GM21360 (cell line): Measurements from ENCODE around the gene NOP14.
A peak's percentile ranks its signal among the peaks of the same experiment; 100 is the strongest.
"Not testable (repeated sequence)": the region's sequence is repeated elsewhere in the genome, so short reads cannot be mapped to it uniquely, and the experiment has no call there.

Source experiments
- ATAC-seq: cut with Tn5 transposase; IDR thresholded peaks from one replicate; pipeline ENCODE4 v1.9.1; 2021; ENCODE audit warnings: mild to moderate bottlenecking, moderate library complexity; ENCODE audit not compliant: unreplicated experiment

Gene NOP14

GRCh38 chr4:2963175-2963965, at the start of gene NOP14, which contains the start of gene GRK4:
Gene NOP14 (minus strand): TSS chr4:2963406. CDS start chr4:2963319, 87 bp downstream.
Gene GRK4 (plus strand): TSS chr4:2963571. CDS start chr4:2964071, 500 bp downstream.
- ATAC-seq: peak; percentile 83

GRCh38 chr4:3011456-3012220, 48.4 kb upstream of the NOP14 start:
- no peak for ATAC-seq

GRCh38 chr4:3010998-3011397, 47.8 kb upstream of the NOP14 start:
- no peak for ATAC-seq

- no peak for ATAC-seq
Observed at GRCh38 chr4:3010577-3010976, 47.4 kb upstream of the NOP14 start.

GRCh38 chr4:3009422-3009821, 46.2 kb upstream of the NOP14 start:
- ATAC-seq: no peak

- ATAC-seq: no peak
Observed at GRCh38 chr4:3007724-3008123, 44.5 kb upstream of the NOP14 start.

- no peak for ATAC-seq
Observed at GRCh38 chr4:2996415-2996814, 33.2 kb upstream of the NOP14 start.

GRCh38 chr4:2995546-2996265, 32.5 kb upstream of the NOP14 start:
- no peak for ATAC-seq

GRCh38 chr4:2994917-2995316, 31.7 kb upstream of the NOP14 start:
- no peak for ATAC-seq

- no peak for ATAC-seq
Observed at GRCh38 chr4:2991243-2991642, 28.0 kb upstream of the NOP14 start.

GRCh38 chr4:2983715-2984114, 20.5 kb upstream of the NOP14 start:
- ATAC-seq: not testable (repeated sequence)

GRCh38 chr4:2982012-2982411, 18.8 kb upstream of the NOP14 start:
- ATAC-seq: no peak

- ATAC-seq: no peak
Observed at GRCh38 chr4:2981256-2981819, 18.1 kb upstream of the NOP14 start.

GRCh38 chr4:2977211-2978088, 14.2 kb upstream of the NOP14 start:
- no peak for ATAC-seq

GRCh38 chr4:2971275-2971674, 8.1 kb upstream of the NOP14 start:
- ATAC-seq: no peak

- no peak for ATAC-seq
Observed at GRCh38 chr4:2968381-2968780, 5.2 kb upstream of the NOP14 start.

- ATAC-seq: no peak
Observed at GRCh38 chr4:2965262-2965661, 2.1 kb upstream of the NOP14 start.

GRCh38 chr4:2964706-2965258, 1.6 kb upstream of the NOP14 start:
- no peak for ATAC-seq

GRCh38 chr4:2963966-2964471, 813 bp upstream of the NOP14 start:
- peak; percentile 5 for ATAC-seq
